Pancreas (tissue), 10 donors: ENCODE data around the gene NAV2. TPM values are rescaled to one million over a fixed set of nuclear protein-coding genes. Genes with fewer than 3 reads are reported as not detected.

ENCODE experiments used
- ATAC-seq, 4 donors: fragments of 200-7000 bp; cut with Tn5 transposase; one replicate each; pipeline versions ENCODE4 v1.8.0 to v1.9.1; 2020; ENCODE audit warnings: mild to moderate bottlenecking in 4 of 4, moderate library complexity in 4 of 4
- DNase-seq, 6 donors: peaks; one replicate each; pipeline ENCODE4 v3.0.0-alpha.2; 2020
- FAIRE-seq: peaks from 2 replicates; lab custom pipeline; 2012; peaks lifted over from hg19 to GRCh38; lab: Jason Lieb, UNC
- H3K27ac ChIP-seq, 4 donors: fragments of 200-600 bp; sonication (generic); 1 replicate in 3 of 4; 2 replicates in 1 of 4; pipeline versions ENCODE4 v1.5.0 to v1.8.0; 2020
- H3K27me3 ChIP-seq, 4 donors: fragments of 200-600 bp; one replicate each; pipeline ENCODE4 v1.8.0; 2021
- H3K36me3 ChIP-seq, 3 donors: fragments of 200-600 bp; sonication (generic) in 1 of 3; one replicate each; pipeline versions ENCODE4 v1.5.0 to v1.8.0; 2020 to 2021
- H3K4me1 ChIP-seq, 3 donors: fragments of 200-600 bp; one replicate each; pipeline ENCODE4 v1.8.0; 2021
- H3K4me3 ChIP-seq, 4 donors: fragments of 200-600 bp; sonication (generic) in 2 of 4; one replicate each; pipeline versions ENCODE4 v1.5.0 to v1.8.0; 2020 to 2021
- H3K9me3 ChIP-seq, 4 donors: fragments of 200-600 bp; one replicate each; pipeline ENCODE4 v1.8.0; 2021
- CTCF ChIP-seq, 4 donors: fragments of 200-600 bp; sonication (generic) in 3 of 4; IDR thresholded peaks; one replicate each; pipeline versions ENCODE4 v1.5.0 to v1.8.0; 2021; ENCODE audit warnings: antibody characterized with exemption in 4 of 4
- WGBS, 2 donors: extraction: QIAGEN DNeasy Blood & Tissue Kit; methylation state at CpG; one replicate each; pipeline ENCODE4 v1.1.7; 2013; 5-methylcytosine and 5-hydroxymethylcytosine counted together
- intact Hi-C, 3 donors: fragments of 100-400 bp; cut with DNase I; formaldehyde crosslinking; loops; one replicate each; pipeline versions ENCODE4 v1.11.1 to v1.14.2; 2022
- polyA plus RNA-seq, 2 donors: library from polyadenylated mRNA; stranded (reverse); fragments of 200-250 nt; gene quantifications; one replicate each; pipeline ENCODE4 v1.2.3, GENCODE V29; 2013
- total RNA-seq, 6 donors: library from RNA; stranded (reverse); fragmentation: NEBNext Ultra II Directional in 4 of 6; extraction: Animal tissue kit (Norgen Biotek cat#: 25700) in 4 of 6; gene quantifications; one replicate each; pipeline versions ENCODE4 v1.2.1 to v1.2.4, GENCODE V29; 2021 to 2023
- donor health status: healthy with polysubstance abuse.
- donor health status: DM: no; HTN: no; CAD: no; lungs with moderate emphysema.
- donor health status: DM: no; HTN: no; CAD: no.
- donor health status: control.
- donor health status: control.
- donor health status: Bipolar disorder and iron deficiency.
- donor health status: DM: yes; HTN: yes; CAD: no.
- donor health status: DM: no; HTN: no; CAD: no.
- donor health status: DM: no; HTN: no; CAD: no.
- donor health status: DM: yes; HTN: yes; CAD: no.

Gene NAV2
- total and polyA plus RNA-seq, 8 donors: 5.8 to 26.9 (median 16.3) TPM

GRCh38 chr11:20035701-20036601 is 323.3 kb downstream of the NAV2 start:
- intact Hi-C loops: no loop called here
- ATAC-seq: peak in 1 of 4 donors; percentile 19
- H3K36me3 ChIP-seq: no peaks in the 10 kb centered on the region
- TF ChIP-seq CTCF (IDR thresholded peaks at IDR 0.05): no peak
- FAIRE-seq: no peak
- no peaks in the 10 kb centered on the region for H3K27me3 ChIP-seq
- WGBS, 2 donors: 78 to 80% methylated on average over 15 of the region's 15 CpGs
- H3K9me3 ChIP-seq: no peaks in the 10 kb centered on the region
- H3K4me3 ChIP-seq: no peak overlapping the region
- no peak for DNase-seq
- H3K27ac ChIP-seq: no peak overlapping the region
- peaks cover 5 to 17% (median 9%) of the 10 kb centered on the region in 3 donors for H3K4me1 ChIP-seq

DNA sequence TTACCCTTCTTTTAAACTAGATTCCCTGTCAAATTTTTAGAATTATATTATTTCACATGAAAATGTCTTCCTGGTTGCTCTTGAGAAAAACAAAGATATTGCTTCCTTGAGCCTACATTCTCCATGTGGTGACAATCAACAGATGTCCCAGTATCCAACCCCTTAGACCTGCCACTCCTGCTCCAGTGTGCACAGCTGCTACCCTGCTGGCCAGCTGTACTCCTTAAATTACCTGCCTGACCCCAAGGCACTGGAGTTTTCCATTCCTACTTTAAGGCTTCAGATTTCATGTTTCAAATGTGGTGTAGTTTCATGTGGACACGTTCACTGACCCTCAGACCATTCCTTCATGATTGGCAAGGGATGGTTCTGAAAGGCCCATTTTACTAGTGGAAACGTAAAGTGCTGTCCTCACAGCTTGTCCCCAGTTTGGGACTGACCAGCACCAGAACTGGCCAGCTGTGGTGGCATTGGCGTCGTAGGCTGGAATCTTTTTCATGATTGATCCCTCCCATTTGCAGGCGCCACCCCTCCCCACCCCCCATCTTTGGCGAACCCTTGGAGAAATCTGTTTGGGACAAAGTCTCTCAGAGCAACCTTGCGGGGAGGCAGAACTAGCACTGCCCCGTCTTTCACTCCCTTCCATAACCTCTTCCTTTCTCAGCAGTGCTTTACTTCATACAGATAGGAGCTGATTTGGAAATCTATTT is 324.1 kb downstream of the NAV2 start:
- Histone ChIP-seq H3K27ac (no peak overlapping the region), H3K9me3 (no peaks in the 10 kb centered on the region), H3K4me1 (peaks cover 5 to 16% (median 9%) of the 10 kb centered on the region in 3 donors), H3K27me3 (no peaks in the 10 kb centered on the region), H3K36me3 (no peaks in the 10 kb centered on the region), H3K4me3 (no peak overlapping the region)
- DNase-seq (no peak), ATAC-seq (peak in 1 of 4 donors; percentile 34), FAIRE-seq (no peak)
- intact Hi-C loops: no loop called here
- 66 to 79% methylated on average over 8 of the region's 8 CpGs for WGBS, 2 donors
- TF ChIP-seq CTCF (IDR thresholded peaks at IDR 0.05): no peak

DNA sequence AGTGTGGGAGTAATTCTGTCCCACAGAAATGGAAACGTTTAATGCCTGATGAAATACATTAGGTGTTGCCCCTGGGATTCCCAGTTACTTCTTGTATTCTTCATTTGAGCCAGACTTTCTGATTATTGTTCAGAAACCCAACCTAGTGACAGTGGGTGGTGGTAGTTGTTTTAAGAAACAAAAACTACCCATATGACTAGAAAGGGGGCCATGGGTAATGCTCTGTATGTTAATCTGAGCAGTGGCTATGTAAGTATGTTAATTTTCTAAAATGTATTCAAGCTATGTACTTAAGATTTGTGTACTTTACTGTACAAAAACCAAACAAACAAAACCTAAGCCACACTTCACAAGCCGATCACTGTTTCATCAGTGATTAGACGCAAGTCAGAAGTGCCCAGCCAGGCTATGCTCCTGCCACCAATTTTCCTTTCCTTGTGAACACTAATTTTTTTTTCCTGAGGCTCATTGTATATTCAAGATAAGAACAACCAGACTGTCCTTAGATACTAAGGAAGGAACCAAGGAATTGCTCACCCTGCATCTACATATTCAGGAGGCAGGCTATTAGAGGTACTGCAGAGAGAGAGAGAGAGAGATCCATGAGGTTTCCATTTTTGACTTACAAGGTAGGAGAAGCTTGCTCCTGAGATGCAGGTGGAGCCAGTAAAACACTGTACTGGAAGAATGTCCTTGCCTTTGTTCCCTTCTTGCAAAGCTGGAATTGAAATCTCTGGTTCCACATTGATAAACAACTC is 324.9 kb downstream of the NAV2 start:
- FAIRE-seq (no peak), ATAC-seq (peak in 1 of 4 donors; percentile 4), DNase-seq (no peak)
- H3K4me1 ChIP-seq: peaks cover 9 to 18% (median 10%) of the 10 kb centered on the region in 3 donors
- intact Hi-C loops: no loop called here
- TF ChIP-seq CTCF (IDR thresholded peaks at IDR 0.05): no peak
- H3K36me3 ChIP-seq: no peaks in the 10 kb centered on the region
- H3K4me3 ChIP-seq: no peak overlapping the region
- H3K9me3 ChIP-seq: no peaks in the 10 kb centered on the region
- WGBS, 2 donors: 41 to 45% methylated on average over 3 of the region's 3 CpGs
- no peaks in the 10 kb centered on the region for H3K27me3 ChIP-seq
- no peak overlapping the region for H3K27ac ChIP-seq

GRCh38 chr11:20038412-20038811 is 325.8 kb downstream of the NAV2 start:
- H3K36me3 ChIP-seq: no peaks in the 10 kb centered on the region
- TF ChIP-seq CTCF (IDR thresholded peaks at IDR 0.05): no peak
- intact Hi-C loops: no loop called here
- peaks cover 9 to 18% (median 15%) of the 10 kb centered on the region in 3 donors for H3K4me1 ChIP-seq
- 71 to 74% methylated on average over 6 of the region's 6 CpGs for WGBS, 2 donors
- no peak overlapping the region for H3K27ac ChIP-seq
- no peak for DNase-seq
- H3K27me3 ChIP-seq: no peaks in the 10 kb centered on the region
- H3K4me3 ChIP-seq: no peak overlapping the region
- FAIRE-seq: no peak
- no peaks in the 10 kb centered on the region for H3K9me3 ChIP-seq
- no peak for ATAC-seq
